NCI-H524 (cell line): ENCODE data around the gene SCN3B.
"Not testable (repeated sequence)": the region's sequence is repeated elsewhere in the genome, so short reads cannot be mapped to it uniquely, and the experiment has no call there.

Source experiments
- DNase-seq, 2 experiments: peaks; one replicate each; lab custom pipeline; 2025; lab: John Stamatoyannopoulos, UW

Gene SCN3B

GRCh38 chr11:123654566-123655081 lies at the start of gene SCN3B:
SCN3B (minus strand) TSS chr11:123654624; CDS start chr11:123653801, 823 bp downstream.
- peak; percentile 79 to 91 for DNase-seq

- DNase-seq = no peak
Observed at GRCh38 chr11:123702696-123703095, 48.3 kb upstream of the SCN3B start.

GRCh38 chr11:123702139-123702538 lies 47.7 kb upstream of the SCN3B start:
- no peak for DNase-seq

GRCh38 chr11:123700772-123701171 lies 46.3 kb upstream of the SCN3B start:
- DNase-seq = no peak

- DNase-seq = peak; percentile 22 to 85
Observed at GRCh38 chr11:123698546-123699127, 44.2 kb upstream of the SCN3B start.

GRCh38 chr11:123696183-123696582 lies 41.8 kb upstream of the SCN3B start:
- DNase-seq = no peak

GRCh38 chr11:123695231-123695630 lies 40.8 kb upstream of the SCN3B start:
- DNase-seq = no peak

- DNase-seq = no peak
Observed at GRCh38 chr11:123694551-123694950, 40.1 kb upstream of the SCN3B start.

GRCh38 chr11:123692961-123693360 lies 38.5 kb upstream of the SCN3B start:
- DNase-seq = no peak

- no peak for DNase-seq
Observed at GRCh38 chr11:123690485-123690884, 36.1 kb upstream of the SCN3B start.

- no peak for DNase-seq
Observed at GRCh38 chr11:123684601-123685000, 30.2 kb upstream of the SCN3B start.

- DNase-seq = no peak
Observed at GRCh38 chr11:123683428-123684170, 29.2 kb upstream of the SCN3B start.

GRCh38 chr11:123682696-123683410 lies 28.4 kb upstream of the SCN3B start:
- DNase-seq = peak in 1 of 2 experiments; percentile 58

GRCh38 chr11:123681030-123681429 lies 26.6 kb upstream of the SCN3B start:
- DNase-seq = no peak

GRCh38 chr11:123678246-123678645 lies 23.8 kb upstream of the SCN3B start:
- no peak for DNase-seq

- no peak for DNase-seq
Observed at GRCh38 chr11:123677510-123677909, 23.1 kb upstream of the SCN3B start.

GRCh38 chr11:123674297-123674696 lies 19.9 kb upstream of the SCN3B start:
- no peak for DNase-seq

- DNase-seq = peak; percentile 69 to 93
Observed at GRCh38 chr11:123672568-123672967, 18.1 kb upstream of the SCN3B start.

GRCh38 chr11:123671534-123671933 lies 17.1 kb upstream of the SCN3B start:
- no peak for DNase-seq

- no peak for DNase-seq
Observed at GRCh38 chr11:123670081-123670480, 15.7 kb upstream of the SCN3B start.

GRCh38 chr11:123665306-123665705 lies 10.9 kb upstream of the SCN3B start:
- DNase-seq = no peak

- DNase-seq = not testable (repeated sequence)
Observed at GRCh38 chr11:123659965-123660364, 5.5 kb upstream of the SCN3B start.

- DNase-seq = no peak
Observed at GRCh38 chr11:123659311-123659710, 4.9 kb upstream of the SCN3B start.
